Mesenteric fat pad (tissue), 1 donor: ENCODE results near the gene P4HA2. TPM values are rescaled to one million over a fixed set of nuclear protein-coding genes. Genes with fewer than 3 reads are reported as not detected.

Source experiments
- DNase-seq: peaks from one replicate; pipeline ENCODE4 v3.0.0-alpha.2; 2020; ENCODE audit warnings: low spot score
- total RNA-seq: library from RNA; stranded (reverse); fragmentation: NEBNext Ultra II Directional; extraction: Animal tissue kit (Norgen Biotek cat#: 25700); gene quantifications from one replicate; pipeline ENCODE4 v1.2.1, GENCODE V29; 2021
- donor health status: DM: yes; HTN: yes; CAD: no.

Gene P4HA2
- total RNA-seq, 1 donor from 2014 or later: 15.7 TPM

GRCh38 chr5:132225165-132226032 lies 2.3 kb downstream of the P4HA2 start:
- DNase-seq: peak; percentile 89

- DNase-seq: peak; percentile 8
Observed at GRCh38 chr5:132224716-132225115, 2.9 kb downstream of the P4HA2 start.

GRCh38 chr5:132223861-132224260 lies 3.8 kb downstream of the P4HA2 start:
- peak; percentile 30 for DNase-seq

GRCh38 chr5:132222649-132223038 lies 5.0 kb downstream of the P4HA2 start:
- DNase-seq: no peak

GRCh38 chr5:132221781-132222648 lies 5.6 kb downstream of the P4HA2 start:
- peak; percentile 75 for DNase-seq

- DNase-seq: no peak
Observed at GRCh38 chr5:132220491-132220890, 7.2 kb downstream of the P4HA2 start.

GRCh38 chr5:132219981-132220380 lies 7.7 kb downstream of the P4HA2 start:
- no peak for DNase-seq

GRCh38 chr5:132219289-132219970 lies 8.2 kb downstream of the P4HA2 start:
- no peak for DNase-seq

- no peak for DNase-seq
Observed at GRCh38 chr5:132218321-132218720, 9.3 kb downstream of the P4HA2 start.

- peak; percentile 93 for DNase-seq
Observed at GRCh38 chr5:132215329-132215728, 12.3 kb downstream of the P4HA2 start.

GRCh38 chr5:132214491-132214890 lies 13.2 kb downstream of the P4HA2 start:
- DNase-seq: peak; percentile 18

GRCh38 chr5:132213666-132214065 lies 14.0 kb downstream of the P4HA2 start:
- DNase-seq: peak; percentile 75

- peak; percentile 22 for DNase-seq
Observed at GRCh38 chr5:132211787-132212186, 15.9 kb downstream of the P4HA2 start.

GRCh38 chr5:132210944-132211343 lies 16.7 kb downstream of the P4HA2 start:
- peak; percentile 41 for DNase-seq

GRCh38 chr5:132209901-132210545 lies 17.6 kb downstream of the P4HA2 start:
- peak; percentile 83 for DNase-seq

GRCh38 chr5:132209131-132209530 lies 18.5 kb downstream of the P4HA2 start:
- DNase-seq: no peak

- DNase-seq: peak; percentile 41
Observed at GRCh38 chr5:132207778-132208177, 19.9 kb downstream of the P4HA2 start.

- no peak for DNase-seq
Observed at GRCh38 chr5:132206782-132207181, 20.9 kb downstream of the P4HA2 start.

- no peak for DNase-seq
Observed at GRCh38 chr5:132205385-132206125, 22.1 kb downstream of the P4HA2 start.
